Activated naive CD4-positive, alpha-beta T cell treated with anti-CD3 and anti-CD28 coated beads, Interleukin-2, amount 10 ng/mL, durations not matched to agents 7 days and 5 days (primary cell): Measurements from ENCODE around the gene ASS1.
"Not testable (repeated sequence)": the region's sequence is repeated elsewhere in the genome, so short reads cannot be mapped to it uniquely, and the experiment has no call there.

Experiments used
- CTCF ChIA-PET: fragments of 350-600 bp; sonication (Branson Sonifier 250); formaldehyde crosslinking; loops from one replicate; lab custom pipeline; 2021; ENCODE audit warnings: antibody characterized with exemption; lab: Charles Lee
- DNase-seq: peaks from one replicate; pipeline ENCODE4 v3.0.0-alpha.2; 2020
- H3K27ac Mint-ChIP-seq: one replicate; pipeline ENCODE4 v1.8.0; 2021; ENCODE audit warnings: mild to moderate bottlenecking, moderate library complexity, mixed read lengths
- H3K27me3 Mint-ChIP-seq: one replicate; pipeline ENCODE4 v1.8.0; 2021; ENCODE audit warnings: mild to moderate bottlenecking, mixed read lengths
- H3K36me3 Mint-ChIP-seq: one replicate; pipeline ENCODE4 v1.8.0; 2021; ENCODE audit warnings: mixed read lengths
- H3K4me1 Mint-ChIP-seq: one replicate; pipeline ENCODE4 v1.8.0; 2021; ENCODE audit warnings: mixed read lengths
- H3K4me3 Mint-ChIP-seq: one replicate; pipeline ENCODE4 v1.8.0; 2021; ENCODE audit warnings: mild to moderate bottlenecking, moderate library complexity, mixed read lengths
- H3K9me3 Mint-ChIP-seq: one replicate; pipeline ENCODE4 v1.8.0; 2021; ENCODE audit warnings: mixed read lengths

ASS1 gene

DNA sequence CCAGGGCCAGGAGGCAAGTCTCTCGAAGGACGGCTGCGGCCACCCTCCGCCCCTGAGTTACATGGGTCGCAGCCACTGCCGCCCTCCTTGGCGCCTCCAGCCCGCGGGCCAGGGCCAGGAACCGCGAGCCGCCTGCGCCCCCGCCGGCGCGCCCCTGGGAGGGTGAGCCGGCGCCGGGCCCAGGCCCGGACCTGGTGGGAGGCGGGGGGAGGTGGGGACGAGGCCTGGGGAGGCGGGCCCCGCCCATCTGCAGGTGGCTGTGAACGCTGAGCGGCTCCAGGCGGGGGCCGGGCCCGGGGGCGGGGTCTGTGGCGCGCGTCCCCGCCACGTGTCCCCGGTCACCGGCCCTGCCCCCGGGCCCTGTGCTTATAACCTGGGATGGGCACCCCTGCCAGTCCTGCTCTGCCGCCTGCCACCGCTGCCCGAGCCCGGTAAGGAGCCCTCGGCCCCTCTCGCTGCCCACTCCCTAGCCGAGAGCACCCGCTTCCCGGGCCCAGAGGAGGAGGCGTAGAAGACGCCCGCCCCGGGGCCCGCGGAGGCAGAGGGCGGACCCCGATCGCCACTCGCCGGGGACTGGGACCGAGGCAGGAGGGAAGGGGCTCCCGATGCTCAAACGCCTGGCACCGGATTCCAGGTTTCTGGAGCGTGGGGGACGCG is at the start of gene ASS1:
Gene ASS1 (plus strand): TSS at position 397 of the 657 bp plus-strand sequence. CDS start 7,268 bp downstream, outside the sequence.
- peak within 1 kb of the TSS; percentile 35 for H3K4me3 Mint-ChIP-seq
- H3K27me3 Mint-ChIP-seq, result peaks cover 75% of the 10 kb centered on the region
- H3K36me3 Mint-ChIP-seq, result no peaks in the 10 kb centered on the region
- peaks cover 23% of the 10 kb centered on the region for H3K4me1 Mint-ChIP-seq
- CTCF ChIA-PET, result no interaction called here
- H3K9me3 Mint-ChIP-seq, result peaks cover 8% of the 10 kb centered on the region
- peak; percentile 64 for DNase-seq
- no peak within 1 kb of the TSS for H3K27ac Mint-ChIP-seq

DNA sequence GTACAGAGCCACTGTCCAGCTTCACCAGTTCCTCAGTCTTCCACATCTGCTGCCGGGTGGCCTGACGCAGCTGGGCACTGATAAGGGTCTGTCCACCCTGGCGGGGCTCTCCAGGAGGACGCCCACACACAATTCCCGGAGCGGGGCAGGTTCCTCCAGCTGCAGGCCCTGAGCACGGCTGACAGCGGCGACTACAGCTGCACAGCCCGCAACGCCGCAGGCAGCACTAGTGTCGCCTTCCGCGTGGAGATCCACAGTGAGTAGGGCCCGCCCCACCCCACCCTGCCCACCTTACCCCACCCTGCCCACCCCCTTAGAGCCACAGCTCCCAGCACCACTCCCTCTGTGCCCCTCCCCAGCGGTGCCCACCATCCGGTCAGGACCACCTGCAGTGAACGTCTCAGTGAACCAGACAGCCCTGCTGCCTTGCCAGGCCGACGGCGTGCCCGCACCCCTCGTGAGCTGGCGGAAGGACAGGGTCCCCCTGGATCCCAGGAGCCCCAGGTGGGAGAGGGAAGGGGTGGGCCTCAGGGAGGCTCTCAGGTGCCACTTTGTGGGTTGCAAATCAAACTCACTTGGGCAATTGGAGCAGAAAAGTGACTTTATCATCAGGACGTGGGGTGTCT is 48.8 kb upstream of the ASS1 start:
- Mint-ChIP-seq H3K4me1 (no peaks in the 10 kb centered on the region), H3K4me3 (no peak overlapping the region), H3K9me3 (no peaks in the 10 kb centered on the region), H3K27ac (no peak overlapping the region), H3K27me3 (peaks cover 4% of the 10 kb centered on the region), H3K36me3 (no peaks in the 10 kb centered on the region)
- CTCF ChIA-PET, result interaction anchor here (0.5 kb wide), 1 partner anchor 282 kb away, joined by 3 read pairs; no protein-coding TSS in a partner anchor
- DNase-seq, result no peak

DNA sequence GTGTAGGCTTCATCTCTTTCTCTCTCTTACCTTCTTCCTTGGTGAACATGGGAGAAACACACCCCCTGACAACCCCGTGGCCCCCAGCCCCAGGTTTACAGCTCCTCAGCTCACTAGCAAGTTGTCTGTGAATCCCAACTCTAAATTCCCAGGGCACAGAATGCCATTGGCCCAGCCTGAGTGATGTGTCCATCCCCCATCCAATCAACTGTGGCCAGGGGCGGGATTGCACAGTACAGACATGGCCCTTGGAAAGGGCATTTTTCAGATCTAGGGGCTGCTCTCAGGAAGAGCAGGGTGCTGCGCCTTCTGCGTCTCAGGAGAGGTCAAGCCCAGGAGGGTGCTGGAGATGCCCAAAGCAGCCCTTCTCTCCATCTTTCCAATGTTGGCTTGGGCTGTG is 48.2 kb upstream of the ASS1 start:
- H3K9me3 Mint-ChIP-seq, result no peaks in the 10 kb centered on the region
- no peaks in the 10 kb centered on the region for H3K4me1 Mint-ChIP-seq
- CTCF ChIA-PET, result no interaction called here
- no peak overlapping the region for H3K4me3 Mint-ChIP-seq
- no peak overlapping the region for H3K27ac Mint-ChIP-seq
- H3K36me3 Mint-ChIP-seq, result no peaks in the 10 kb centered on the region
- peaks cover 4% of the 10 kb centered on the region for H3K27me3 Mint-ChIP-seq
- no peak for DNase-seq

- H3K4me1 Mint-ChIP-seq, result no peaks in the 10 kb centered on the region
- no peaks in the 10 kb centered on the region for H3K9me3 Mint-ChIP-seq
- CTCF ChIA-PET, result interaction anchor here (1.4 kb wide), 1 partner anchor 19 kb away, joined by 3 read pairs; no protein-coding TSS in a partner anchor
- no peak overlapping the region for H3K4me3 Mint-ChIP-seq
- H3K36me3 Mint-ChIP-seq, result no peaks in the 10 kb centered on the region
- peaks cover 4% of the 10 kb centered on the region for H3K27me3 Mint-ChIP-seq
- no peak overlapping the region for H3K27ac Mint-ChIP-seq
- no peak for DNase-seq
Observed at GRCh38 chr9:130398487-130399240, 46.1 kb upstream of the ASS1 start.

DNA sequence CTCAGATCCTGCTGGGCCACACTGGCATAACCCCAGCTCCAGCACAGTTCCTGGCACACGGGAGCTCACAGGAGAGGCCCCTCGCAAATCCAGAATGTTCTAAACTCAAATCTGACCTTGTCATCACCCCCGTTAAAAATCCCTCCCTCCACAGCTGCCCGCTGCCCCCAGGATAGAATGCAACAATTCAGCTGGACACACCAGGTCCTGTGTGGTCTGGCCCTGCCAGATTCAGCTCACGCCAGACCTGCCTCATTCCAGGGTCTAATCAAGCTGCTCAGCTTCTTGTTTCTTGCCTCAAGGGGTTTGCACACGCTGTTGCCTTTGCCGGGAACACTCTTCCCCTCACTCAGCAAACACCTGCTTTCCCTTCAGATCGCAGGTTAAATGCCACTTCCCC is 45.0 kb upstream of the ASS1 start:
- DNase-seq, result no peak
- CTCF ChIA-PET, result interaction anchor here (1.4 kb wide), 1 partner anchor 17 kb away, joined by 3 read pairs; no protein-coding TSS in a partner anchor
- H3K27me3 Mint-ChIP-seq, result peaks cover 4% of the 10 kb centered on the region
- H3K36me3 Mint-ChIP-seq, result no peaks in the 10 kb centered on the region
- H3K27ac Mint-ChIP-seq, result no peak overlapping the region
- no peaks in the 10 kb centered on the region for H3K4me1 Mint-ChIP-seq
- no peaks in the 10 kb centered on the region for H3K9me3 Mint-ChIP-seq
- no peak overlapping the region for H3K4me3 Mint-ChIP-seq

GRCh38 chr9:130400870-130401269 is 43.9 kb upstream of the ASS1 start:
- Mint-ChIP-seq H3K27ac (no peak overlapping the region), H3K4me1 (no peaks in the 10 kb centered on the region), H3K36me3 (no peaks in the 10 kb centered on the region), H3K27me3 (peaks cover 4% of the 10 kb centered on the region), H3K9me3 (no peaks in the 10 kb centered on the region), H3K4me3 (no peak overlapping the region)
- CTCF ChIA-PET, result no interaction called here
- DNase-seq, result no peak

DNA sequence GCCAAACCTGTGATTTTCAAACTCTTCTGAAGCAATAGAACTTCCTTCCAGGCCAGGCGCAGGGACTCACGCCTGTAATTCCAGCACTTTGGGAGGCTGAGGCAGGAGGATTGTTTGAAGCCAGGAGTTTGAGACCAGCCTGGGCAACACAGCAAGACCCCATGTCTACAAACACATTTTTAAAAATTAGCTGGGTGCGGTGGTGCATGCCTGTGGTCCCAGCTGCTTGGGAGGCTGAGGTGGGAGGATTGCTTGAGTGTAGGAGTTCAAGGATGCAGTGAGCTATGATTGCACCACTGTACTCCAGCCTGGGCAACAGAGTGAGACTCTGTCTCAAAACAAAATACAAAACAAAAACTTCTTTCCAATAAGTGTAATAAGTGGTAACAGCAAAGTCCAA is 43.0 kb upstream of the ASS1 start:
- not testable (repeated sequence) for H3K27me3 Mint-ChIP-seq, H3K4me1 Mint-ChIP-seq

DNA sequence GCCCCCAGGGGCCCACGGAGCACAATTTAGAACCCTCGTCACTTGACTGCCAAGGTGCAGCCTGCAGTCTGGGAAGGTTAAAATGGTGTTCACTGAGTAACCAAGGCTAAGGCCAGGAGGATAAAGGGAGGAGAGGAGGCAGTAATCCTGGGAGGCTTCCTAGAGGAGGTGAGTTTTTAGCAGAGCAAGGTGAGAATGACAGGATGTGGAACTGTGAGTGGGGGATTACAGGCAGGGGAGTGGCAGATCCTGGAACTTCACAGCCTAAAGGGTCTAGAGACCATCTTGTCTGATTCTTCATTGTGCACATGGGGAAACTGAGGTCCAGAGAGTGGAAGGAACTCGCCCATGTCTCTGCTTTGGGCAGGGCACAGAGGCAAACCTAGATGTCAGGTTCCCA is 42.5 kb upstream of the ASS1 start:
- DNase-seq, result no peak
- Mint-ChIP-seq H3K27me3 (peaks cover 4% of the 10 kb centered on the region), H3K4me3 (no peak overlapping the region), H3K27ac (no peak overlapping the region), H3K4me1 (no peaks in the 10 kb centered on the region), H3K9me3 (no peaks in the 10 kb centered on the region), H3K36me3 (no peaks in the 10 kb centered on the region)
- CTCF ChIA-PET, result no interaction called here

More for the DNA sequence above, 43.0 kb upstream of the ASS1 start:
- H3K4me3 Mint-ChIP-seq, H3K27ac Mint-ChIP-seq, CTCF ChIA-PET, DNase-seq, H3K36me3 Mint-ChIP-seq, H3K9me3 Mint-ChIP-seq: not testable (repeated sequence)

- Mint-ChIP-seq H3K27me3 (peaks cover 5% of the 10 kb centered on the region), H3K36me3 (no peaks in the 10 kb centered on the region), H3K9me3 (no peaks in the 10 kb centered on the region), H3K4me3 (no peak overlapping the region), H3K27ac (no peak overlapping the region), H3K4me1 (no peaks in the 10 kb centered on the region)
- DNase-seq, result no peak
- CTCF ChIA-PET, result no interaction called here
Observed at GRCh38 chr9:130402645-130403440, 41.9 kb upstream of the ASS1 start.

- CTCF ChIA-PET, result no interaction called here
- no peak overlapping the region for H3K27ac Mint-ChIP-seq
- H3K9me3 Mint-ChIP-seq, result no peaks in the 10 kb centered on the region
Observed at GRCh38 chr9:130405657-130406257, 39.0 kb upstream of the ASS1 start.

DNA sequence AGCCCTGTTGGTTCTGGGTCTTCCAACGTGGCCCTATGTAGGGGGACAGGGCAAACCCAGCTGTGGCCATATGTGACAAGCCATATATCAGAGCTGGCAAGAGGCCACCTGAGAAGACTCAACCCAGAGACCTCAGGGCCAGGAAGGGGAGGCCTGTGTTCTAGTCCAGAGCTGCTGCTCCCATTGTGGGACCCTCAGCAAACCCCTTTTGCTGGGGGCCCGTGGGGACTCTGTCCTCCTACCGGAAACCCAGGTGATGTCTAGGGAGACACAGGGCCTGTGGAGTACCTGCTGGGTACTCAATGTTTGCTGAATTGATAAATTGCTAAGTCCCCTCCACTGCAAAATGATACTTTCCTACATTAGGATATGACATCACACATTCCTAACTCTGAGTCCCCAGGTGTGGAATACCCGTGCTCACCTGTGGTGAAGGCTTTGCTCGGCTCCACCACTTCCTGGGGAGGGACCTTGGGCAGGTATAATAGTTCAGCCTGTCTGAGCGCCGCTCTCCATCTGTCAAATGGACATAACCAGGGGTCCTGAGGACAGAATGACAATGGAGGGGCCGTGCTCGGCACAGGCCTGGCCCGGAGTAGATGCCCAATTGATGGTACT is 38.4 kb upstream of the ASS1 start:
- H3K27ac Mint-ChIP-seq, result no peak overlapping the region
- DNase-seq, result no peak
- no peaks in the 10 kb centered on the region for H3K36me3 Mint-ChIP-seq
- no peaks in the 10 kb centered on the region for H3K4me1 Mint-ChIP-seq
- peaks cover 11% of the 10 kb centered on the region for H3K27me3 Mint-ChIP-seq
- no peaks in the 10 kb centered on the region for H3K9me3 Mint-ChIP-seq
- no peak overlapping the region for H3K4me3 Mint-ChIP-seq
- CTCF ChIA-PET, result no interaction called here

More at GRCh38 chr9:130405657-130406257, 39.0 kb upstream of the ASS1 start:
- Mint-ChIP-seq H3K36me3 (no peaks in the 10 kb centered on the region), H3K4me1 (no peaks in the 10 kb centered on the region), H3K27me3 (peaks cover 7% of the 10 kb centered on the region), H3K4me3 (no peak overlapping the region)
- no peak for DNase-seq

DNA sequence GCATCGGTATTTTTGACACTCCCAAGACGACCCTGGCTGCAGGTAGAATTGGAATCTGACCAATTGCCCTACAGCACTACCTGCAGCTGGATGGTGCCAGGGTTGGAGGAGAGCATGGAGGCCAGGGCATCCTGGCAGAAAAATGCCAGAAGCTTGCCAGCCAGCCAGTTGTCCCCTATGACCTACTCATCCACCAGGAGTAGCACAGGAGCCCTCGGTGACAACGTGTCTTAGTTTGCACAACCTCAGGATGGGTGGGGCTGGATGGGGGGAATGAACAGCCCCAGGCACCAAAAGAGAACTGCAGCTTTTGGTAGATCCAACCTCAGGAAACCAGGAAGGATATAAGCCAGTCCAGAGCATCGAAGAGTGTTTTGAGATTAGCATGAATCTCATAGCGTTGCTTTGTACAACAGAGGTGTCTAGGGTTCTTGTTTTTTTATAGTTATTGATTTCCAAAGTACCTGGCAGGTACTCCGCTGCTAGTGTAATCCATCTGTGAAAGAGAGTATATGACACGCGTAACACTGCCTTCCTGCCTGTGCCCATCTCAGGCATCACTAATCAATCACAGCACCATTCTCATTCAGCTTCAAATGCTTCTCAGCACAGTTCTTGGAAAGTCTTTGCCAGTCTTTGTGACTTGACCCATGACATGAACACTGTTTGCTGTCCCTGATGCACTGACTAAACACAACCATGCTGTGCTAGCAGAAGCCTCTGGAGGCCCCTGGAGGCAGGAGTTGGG is 36.7 kb upstream of the ASS1 start:
- H3K4me1 Mint-ChIP-seq, result no peaks in the 10 kb centered on the region
- no peak overlapping the region for H3K27ac Mint-ChIP-seq
- H3K9me3 Mint-ChIP-seq, result no peaks in the 10 kb centered on the region
- no peaks in the 10 kb centered on the region for H3K36me3 Mint-ChIP-seq
- peaks cover 16% of the 10 kb centered on the region for H3K27me3 Mint-ChIP-seq
- CTCF ChIA-PET, result no interaction called here
- no peak overlapping the region for H3K4me3 Mint-ChIP-seq
- DNase-seq, result no peak

GRCh38 chr9:130408669-130409068 is 36.1 kb upstream of the ASS1 start:
- no peaks in the 10 kb centered on the region for H3K36me3 Mint-ChIP-seq
- DNase-seq, result no peak
- H3K4me1 Mint-ChIP-seq, result no peaks in the 10 kb centered on the region
- H3K9me3 Mint-ChIP-seq, result no peaks in the 10 kb centered on the region
- no peak overlapping the region for H3K4me3 Mint-ChIP-seq
- CTCF ChIA-PET, result no interaction called here
- H3K27me3 Mint-ChIP-seq, result peaks cover 21% of the 10 kb centered on the region
- no peak overlapping the region for H3K27ac Mint-ChIP-seq
